Muscle layer of duodenum (tissue), 2 donors: ENCODE results near the gene DTNBP1.

Experiments used
- H3K27ac ChIP-seq: one replicate; pipeline ENCODE4 v1.7.0; 2013; ENCODE audit warnings: mild to moderate bottlenecking, low read length
- H3K27me3 ChIP-seq: one replicate; pipeline ENCODE4 v1.7.0; 2013; ENCODE audit warnings: low read depth, mild to moderate bottlenecking, control low read depth, low read length
- H3K36me3 ChIP-seq, 2 donors: one replicate each; pipeline ENCODE4 v1.7.0; 2013; ENCODE audit warnings: low read length in 2 of 2, control low read depth in 1 of 2, mild to moderate bottlenecking in 1 of 2; ENCODE audit not compliant: insufficient read depth in 2 of 2, control insufficient read depth in 1 of 2
- H3K4me1 ChIP-seq, 2 donors: one replicate each; pipeline ENCODE4 v1.7.0; 2013; ENCODE audit warnings: low read length in 2 of 2, mild to moderate bottlenecking in 2 of 2, control low read depth in 1 of 2, moderate library complexity in 1 of 2; ENCODE audit not compliant: insufficient read depth in 2 of 2, control insufficient read depth in 1 of 2
- H3K4me3 ChIP-seq, 2 donors: one replicate each; pipeline ENCODE4 v1.7.0; 2013; ENCODE audit warnings: low read length in 2 of 2, low read depth in 1 of 2, mild to moderate bottlenecking in 1 of 2
- H3K9me3 ChIP-seq, 2 donors: one replicate each; pipeline ENCODE4 v1.7.0; 2013; ENCODE audit warnings: low read length in 2 of 2, control low read depth in 1 of 2, mild to moderate bottlenecking in 1 of 2; ENCODE audit not compliant: control insufficient read depth in 1 of 2
- donor health status: healthy.

The DTNBP1 gene

GRCh38 chr6:15643542-15643941 lies 19.3 kb downstream of the DTNBP1 start:
- Histone ChIP-seq H3K9me3 (peaks cover 0 to 16% of the 10 kb centered on the region in 2 donors), H3K36me3 (peaks cover 0 to 17% of the 10 kb centered on the region in 2 donors), H3K4me1 (no peaks in the 10 kb centered on the region), H3K27me3 (no peaks in the 10 kb centered on the region), H3K27ac (no peak overlapping the region), H3K4me3 (peak overlapping the region in 1 of 2 donors; percentile 25)

GRCh38 chr6:15642276-15642675 lies 20.6 kb downstream of the DTNBP1 start:
- H3K27ac ChIP-seq: no peak overlapping the region
- no peaks in the 10 kb centered on the region for H3K4me1 ChIP-seq
- H3K36me3 ChIP-seq: peaks cover 0 to 10% of the 10 kb centered on the region in 2 donors
- peaks cover 0 to 13% of the 10 kb centered on the region in 2 donors for H3K9me3 ChIP-seq
- H3K4me3 ChIP-seq: no peak overlapping the region
- no peaks in the 10 kb centered on the region for H3K27me3 ChIP-seq

- Histone ChIP-seq H3K27ac (no peak overlapping the region), H3K4me1 (no peaks in the 10 kb centered on the region), H3K36me3 (peaks cover 0 to 16% of the 10 kb centered on the region in 2 donors), H3K9me3 (peaks cover 0 to 9% of the 10 kb centered on the region in 2 donors), H3K27me3 (no peaks in the 10 kb centered on the region), H3K4me3 (no peak overlapping the region)
Measured at GRCh38 chr6:15638373-15638772, 24.5 kb downstream of the DTNBP1 start.

DNA sequence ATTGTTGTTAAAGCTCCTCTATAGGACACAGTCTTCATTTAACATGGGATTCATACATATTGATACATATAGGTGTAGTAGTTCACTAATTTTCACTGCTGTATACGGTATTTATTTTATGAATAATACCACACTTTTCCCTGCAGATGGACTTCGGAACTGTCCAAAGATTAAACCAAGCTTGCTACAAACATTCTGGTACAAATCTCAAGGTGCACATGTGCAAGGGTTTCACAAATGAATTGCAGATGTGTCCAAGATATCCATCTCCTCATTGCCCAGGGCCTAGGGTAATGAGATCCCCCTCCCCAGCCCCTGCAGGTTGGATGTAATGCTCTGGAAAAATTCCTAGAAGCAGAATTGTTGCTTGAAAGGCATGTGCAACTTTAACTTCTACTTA lies 31.4 kb downstream of the DTNBP1 start:
- Histone ChIP-seq H3K4me1 (peaks cover 0 to 10% of the 10 kb centered on the region in 2 donors), H3K4me3 (no peak overlapping the region), H3K36me3 (peaks cover 0 to 4% of the 10 kb centered on the region in 2 donors), H3K9me3 (no peaks in the 10 kb centered on the region), H3K27ac (no peak overlapping the region), H3K27me3 (no peaks in the 10 kb centered on the region)

DNA sequence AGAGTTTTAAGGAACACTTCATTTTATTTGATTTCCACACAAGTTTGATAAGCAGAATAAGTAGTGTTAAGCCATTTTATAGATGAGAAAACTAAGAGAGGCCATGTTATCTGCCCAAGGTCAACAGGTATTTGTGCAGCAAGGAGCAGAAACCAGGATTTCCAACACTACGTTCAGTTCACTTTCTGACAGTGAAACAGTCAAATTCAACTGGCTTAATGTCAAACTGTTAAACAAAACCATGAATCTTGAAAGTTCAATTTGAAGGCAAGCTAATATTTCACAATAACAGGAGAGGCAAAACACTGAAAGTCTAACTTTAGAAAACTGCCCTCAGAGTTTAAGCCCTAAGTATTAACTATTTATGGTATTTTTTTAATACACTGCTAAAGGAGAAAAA lies 32.6 kb downstream of the DTNBP1 start:
- H3K27ac ChIP-seq: no peak overlapping the region
- no peaks in the 10 kb centered on the region for H3K27me3 ChIP-seq

GRCh38 chr6:15629487-15629886 lies 33.3 kb downstream of the DTNBP1 start:
- Histone ChIP-seq H3K27ac (no peak overlapping the region), H3K36me3 (no peaks in the 10 kb centered on the region), H3K4me1 (peaks cover 0 to 10% of the 10 kb centered on the region in 2 donors), H3K9me3 (no peaks in the 10 kb centered on the region), H3K27me3 (no peaks in the 10 kb centered on the region), H3K4me3 (no peak overlapping the region)

More for the DNA sequence above, 32.6 kb downstream of the DTNBP1 start:
- H3K4me3 ChIP-seq: no peak overlapping the region
- H3K36me3 ChIP-seq: peaks cover 0 to 4% of the 10 kb centered on the region in 2 donors
- H3K4me1 ChIP-seq: peaks cover 0 to 10% of the 10 kb centered on the region in 2 donors
- no peaks in the 10 kb centered on the region for H3K9me3 ChIP-seq

GRCh38 chr6:15628499-15629131 lies 34.2 kb downstream of the DTNBP1 start:
- no peak overlapping the region for H3K4me3 ChIP-seq
- no peak overlapping the region for H3K27ac ChIP-seq
- H3K4me1 ChIP-seq: peaks cover 0 to 10% of the 10 kb centered on the region in 2 donors
- H3K27me3 ChIP-seq: no peaks in the 10 kb centered on the region
- H3K36me3 ChIP-seq: peaks cover 0 to 4% of the 10 kb centered on the region in 2 donors
- no peaks in the 10 kb centered on the region for H3K9me3 ChIP-seq

DNA sequence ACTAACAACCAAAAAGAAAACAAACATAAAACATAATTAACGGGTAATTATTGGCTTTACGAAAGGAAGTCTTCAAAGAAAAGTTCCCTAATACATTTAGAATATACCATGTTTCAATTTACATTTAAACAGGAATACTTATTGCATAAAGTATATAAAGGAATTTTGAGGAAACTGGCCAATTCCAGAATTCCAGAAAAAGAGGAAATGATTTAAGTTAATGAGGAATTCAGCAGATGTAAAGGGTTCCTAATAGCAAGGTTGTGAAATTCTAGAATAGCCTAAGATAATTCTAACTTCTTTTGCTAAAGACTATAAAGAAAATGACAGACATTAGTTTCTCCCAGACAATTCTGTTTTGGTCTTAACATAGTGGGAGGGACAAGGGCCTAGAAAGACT lies 35.0 kb downstream of the DTNBP1 start:
- Histone ChIP-seq H3K9me3 (no peaks in the 10 kb centered on the region), H3K27ac (no peak overlapping the region), H3K4me1 (peaks cover 0 to 16% of the 10 kb centered on the region in 2 donors), H3K36me3 (peaks cover 0 to 4% of the 10 kb centered on the region in 2 donors), H3K27me3 (no peaks in the 10 kb centered on the region), H3K4me3 (no peak overlapping the region)

GRCh38 chr6:15626878-15627674 lies 35.8 kb downstream of the DTNBP1 start:
- Histone ChIP-seq H3K36me3 (peaks cover 0 to 4% of the 10 kb centered on the region in 2 donors), H3K27me3 (no peaks in the 10 kb centered on the region), H3K9me3 (no peaks in the 10 kb centered on the region), H3K27ac (no peak overlapping the region), H3K4me1 (peaks cover 0 to 24% of the 10 kb centered on the region in 2 donors), H3K4me3 (no peak overlapping the region)

- peaks cover 1 to 33% of the 10 kb centered on the region in 2 donors for H3K4me1 ChIP-seq
- H3K9me3 ChIP-seq: no peaks in the 10 kb centered on the region
- H3K27me3 ChIP-seq: no peaks in the 10 kb centered on the region
- no peak overlapping the region for H3K27ac ChIP-seq
- H3K36me3 ChIP-seq: peaks cover 0 to 4% of the 10 kb centered on the region in 2 donors
- H3K4me3 ChIP-seq: no peak overlapping the region
Measured at GRCh38 chr6:15626160-15626559, 36.7 kb downstream of the DTNBP1 start.

DNA sequence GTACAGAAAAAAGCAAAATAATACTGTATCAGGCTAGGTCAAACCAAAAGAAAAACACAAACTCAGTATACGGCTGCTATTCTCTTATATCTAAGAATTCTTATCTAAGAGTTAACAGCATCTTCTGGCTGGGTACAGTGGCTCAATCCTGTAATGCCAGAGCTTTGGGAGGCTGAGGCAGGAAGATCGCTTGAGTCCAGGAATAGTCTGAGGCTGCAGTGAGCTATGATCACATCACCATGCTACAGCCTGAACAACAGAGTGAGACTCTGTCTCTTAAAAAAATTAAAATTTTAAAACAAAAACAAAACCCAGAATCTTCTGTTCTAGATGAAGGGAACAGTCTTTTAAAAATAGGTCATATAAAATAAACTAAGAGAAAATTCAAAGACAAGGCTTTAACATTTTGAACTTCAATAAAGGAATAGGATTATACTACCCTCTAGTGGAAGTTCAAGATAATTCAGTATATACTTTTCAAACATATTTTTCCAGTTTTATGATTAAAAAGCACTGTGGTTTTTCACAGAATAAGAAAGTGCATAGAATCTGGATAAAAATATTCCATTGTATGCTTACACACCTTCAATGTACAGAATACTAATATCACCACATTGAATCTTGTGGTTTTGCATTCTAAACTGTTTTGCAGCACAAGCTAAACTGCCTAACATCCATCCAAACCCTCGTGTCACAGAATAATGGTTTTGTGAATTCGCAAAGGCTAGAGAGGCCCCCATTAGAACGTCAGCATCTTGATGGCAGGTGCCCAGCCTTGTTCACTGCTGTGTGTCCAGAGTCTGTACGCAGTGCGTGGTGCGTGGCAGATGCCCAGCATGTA lies 39.3 kb downstream of the DTNBP1 start:
- no peak overlapping the region for H3K27ac ChIP-seq
- no peak overlapping the region for H3K4me3 ChIP-seq
- no peaks in the 10 kb centered on the region for H3K9me3 ChIP-seq

More for the DNA sequence above, 39.3 kb downstream of the DTNBP1 start:
- peaks cover 0 to 4% of the 10 kb centered on the region in 2 donors for H3K36me3 ChIP-seq
- H3K4me1 ChIP-seq: peaks cover 3 to 25% of the 10 kb centered on the region in 2 donors
- no peaks in the 10 kb centered on the region for H3K27me3 ChIP-seq
